Trophoblast cell (in vitro differentiated cells and primary cell): ENCODE measurements around the gene DNAJC11.

ENCODE experiments used
- DNase-seq, 2 donors: peaks; one replicate each; pipeline ENCODE4 v3.0.0-alpha.2; 2016
- H2AFZ ChIP-seq: 2 replicates; pipeline ENCODE4 v1.6.1; 2013; ENCODE audit warnings: low read length, moderate library complexity, mild to moderate bottlenecking; ENCODE audit not compliant: insufficient read depth, poor library complexity
- H2AK5ac ChIP-seq: 2 replicates; pipeline ENCODE4 v1.6.1; 2013; ENCODE audit warnings: mild to moderate bottlenecking, low read length
- H2BK120ac ChIP-seq: 2 replicates; pipeline ENCODE4 v1.6.1; 2013; ENCODE audit warnings: low read length, mild to moderate bottlenecking, moderate library complexity; ENCODE audit not compliant: insufficient read depth, poor library complexity
- H2BK12ac ChIP-seq: 2 replicates; pipeline ENCODE4 v1.6.1; 2013; ENCODE audit warnings: mild to moderate bottlenecking, low read length, moderate library complexity
- H2BK5ac ChIP-seq: 2 replicates; pipeline ENCODE4 v1.6.1; 2013; ENCODE audit warnings: low read length, low read depth, moderate library complexity, mild to moderate bottlenecking; ENCODE audit not compliant: poor library complexity
- H3K14ac ChIP-seq: 2 replicates; pipeline ENCODE4 v1.6.1; 2013; ENCODE audit warnings: mild to moderate bottlenecking, low read length
- H3K18ac ChIP-seq: 2 replicates; pipeline ENCODE4 v1.6.1; 2013; ENCODE audit warnings: mild to moderate bottlenecking, low read length
- H3K23ac ChIP-seq: 2 replicates; pipeline ENCODE4 v1.6.1; 2013; ENCODE audit warnings: low read length
- H3K27ac ChIP-seq: 2 replicates; pipeline ENCODE4 v1.5.1; 2013; ENCODE audit warnings: low read depth, mild to moderate bottlenecking, inconsistent platforms, low read length, moderate library complexity
- H3K27me3 ChIP-seq: 2 replicates; pipeline ENCODE4 v1.6.1; 2013; ENCODE audit warnings: inconsistent platforms, mild to moderate bottlenecking, low read length, moderate library complexity; ENCODE audit not compliant: insufficient read depth
- H3K36me3 ChIP-seq, 2 experiments: 1 replicate in 1 of 2; 2 replicates in 1 of 2; pipeline ENCODE4 v1.6.1; 2013; ENCODE audit warnings: low read length in 2 of 2, mild to moderate bottlenecking in 2 of 2, moderate library complexity in 1 of 2; ENCODE audit not compliant: insufficient read depth in 2 of 2, control insufficient read depth in 1 of 2
- H3K4ac ChIP-seq: 2 replicates; pipeline ENCODE4 v1.6.1; 2013; ENCODE audit warnings: low read depth, mild to moderate bottlenecking, low read length, moderate library complexity
- H3K4me1 ChIP-seq, 2 experiments: 1 replicate in 1 of 2; 2 replicates in 1 of 2; pipeline ENCODE4 v1.6.1; 2013; ENCODE audit warnings: low read length in 2 of 2, mild to moderate bottlenecking in 2 of 2, moderate library complexity in 1 of 2; ENCODE audit not compliant: insufficient read depth in 2 of 2, control insufficient read depth in 1 of 2
- H3K4me2 ChIP-seq: 2 replicates; pipeline ENCODE4 v1.6.1; 2013; ENCODE audit warnings: inconsistent platforms, mild to moderate bottlenecking, low read length, moderate library complexity
- H3K4me3 ChIP-seq: 2 replicates; pipeline ENCODE4 v1.5.1; 2013; ENCODE audit warnings: mild to moderate bottlenecking, low read depth, low read length, inconsistent platforms
- H3K79me1 ChIP-seq: one replicate; pipeline ENCODE4 v1.6.1; 2013; ENCODE audit warnings: low read length
- H3K79me2 ChIP-seq: 2 replicates; pipeline ENCODE4 v1.6.1; 2013; ENCODE audit warnings: low read length, mild to moderate bottlenecking; ENCODE audit not compliant: control insufficient read depth, insufficient read depth, poor library complexity
- H3K9ac ChIP-seq: 2 replicates; pipeline ENCODE4 v1.6.1; 2013; ENCODE audit warnings: mild to moderate bottlenecking, low read length
- H3K9me3 ChIP-seq: 2 replicates; pipeline ENCODE4 v1.6.1; 2013; ENCODE audit warnings: low read depth, mild to moderate bottlenecking, control low read depth, inconsistent platforms, low read length; ENCODE audit not compliant: insufficient read depth
- H4K12ac ChIP-seq: 2 replicates; pipeline ENCODE4 v1.6.1; 2013; ENCODE audit warnings: low read depth, mild to moderate bottlenecking, low read length, moderate library complexity
- H4K8ac ChIP-seq: 2 replicates; pipeline ENCODE4 v1.6.1; 2013; ENCODE audit warnings: low read depth, mild to moderate bottlenecking, low read length, moderate library complexity
- H4K91ac ChIP-seq: one replicate; pipeline ENCODE4 v1.6.1; 2013; ENCODE audit warnings: low read depth, mild to moderate bottlenecking, low read length, moderate library complexity
- WGBS: extraction: QIAGEN DNeasy Blood & Tissue Kit; methylation state at CpG from one replicate; pipeline ENCODE4 v1.1.7; 2013; ENCODE audit warnings: missing lambda C conversion rate; ENCODE audit not compliant: insufficient read length, insufficient coverage; ENCODE audit errors: extremely low coverage; 5-methylcytosine and 5-hydroxymethylcytosine counted together

DNAJC11 gene

GRCh38 chr1:6630027-6630426 lies 71.6 kb downstream of the DNAJC11 start:
- Histone ChIP-seq H3K4ac (no peak overlapping the region), H3K27ac (no peak overlapping the region), H3K27me3 (no peaks in the 10 kb centered on the region), H4K12ac (no peak overlapping the region), H2AK5ac (no peak overlapping the region), H3K14ac (no peak overlapping the region), H3K9ac (no peak overlapping the region), H2BK120ac (no peak overlapping the region), H4K91ac (no peak overlapping the region), H3K4me1 (peaks cover 0 to 5% of the 10 kb centered on the region in 2 experiments), H3K9me3 (no peaks in the 10 kb centered on the region), H3K4me3 (no peak overlapping the region), H2AFZ (no peak overlapping the region), H3K79me2 (peaks cover 8% of the 10 kb centered on the region), H2BK12ac (no peak overlapping the region), H3K79me1 (peaks cover 6% of the 10 kb centered on the region), H2BK5ac (no peak overlapping the region), H4K8ac (no peak overlapping the region), H3K23ac (no peak overlapping the region), H3K18ac (no peak overlapping the region), H3K4me2 (no peak overlapping the region), H3K36me3 (peaks cover 63 to 64% of the 10 kb centered on the region in 2 experiments)
- DNase-seq = no peak
- no CpG with 5 or more reads among the region's 8 CpGs for WGBS

DNA sequence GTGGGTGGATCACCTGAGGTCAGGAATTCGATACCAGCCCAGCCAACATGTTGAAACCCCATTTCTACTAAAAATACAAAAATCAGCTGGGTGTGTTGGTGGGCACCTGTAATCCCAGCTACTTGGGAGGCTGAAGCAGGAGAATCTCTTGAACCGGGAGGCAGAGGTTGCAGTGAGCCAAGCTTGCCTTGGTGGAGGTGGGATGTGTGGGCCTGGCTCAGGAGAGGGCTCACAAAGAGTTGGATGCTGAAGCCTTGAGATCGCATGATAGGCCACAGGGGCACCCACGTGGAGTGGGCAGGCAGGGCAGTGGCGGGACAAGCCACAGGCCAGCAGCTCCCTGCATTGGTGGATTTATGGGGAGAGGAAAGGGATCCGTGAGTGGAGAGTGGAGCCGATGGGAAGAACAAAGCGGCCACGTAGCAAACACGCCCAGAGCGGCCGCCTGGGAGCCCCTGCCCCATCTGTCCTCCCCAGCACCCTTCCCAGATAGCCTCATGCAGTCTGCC lies 72.6 kb downstream of the DNAJC11 start:
- H4K91ac ChIP-seq = no peak overlapping the region
- no peak for DNase-seq
- no peak overlapping the region for H3K14ac ChIP-seq
- H3K36me3 ChIP-seq = peaks cover 54 to 56% of the 10 kb centered on the region in 2 experiments
- H2BK12ac ChIP-seq = no peak overlapping the region
- H3K27me3 ChIP-seq = no peaks in the 10 kb centered on the region
- H3K4ac ChIP-seq = no peak overlapping the region
- H3K18ac ChIP-seq = no peak overlapping the region
- H2BK5ac ChIP-seq = no peak overlapping the region
- H3K4me2 ChIP-seq = no peak overlapping the region
- no peak overlapping the region for H2BK120ac ChIP-seq
- H3K23ac ChIP-seq = no peak overlapping the region
- no peak overlapping the region for H3K9ac ChIP-seq
- no CpG with 5 or more reads among the region's 12 CpGs for WGBS
- H2AFZ ChIP-seq = no peak overlapping the region
- no peak overlapping the region for H2AK5ac ChIP-seq
- no peak overlapping the region for H4K8ac ChIP-seq
- no peaks in the 10 kb centered on the region for H3K9me3 ChIP-seq
- no peak overlapping the region for H3K27ac ChIP-seq
- peaks cover 9% of the 10 kb centered on the region for H3K79me1 ChIP-seq
- H3K4me1 ChIP-seq = peaks cover 5% of the 10 kb centered on the region in 2 experiments
- H4K12ac ChIP-seq = no peak overlapping the region
- H3K79me2 ChIP-seq = peaks cover 9% of the 10 kb centered on the region
- no peak overlapping the region for H3K4me3 ChIP-seq

GRCh38 chr1:6627841-6628545 lies 73.6 kb downstream of the DNAJC11 start:
- no peak overlapping the region for H3K14ac ChIP-seq
- H3K79me2 ChIP-seq = peaks cover 9% of the 10 kb centered on the region
- H3K9ac ChIP-seq = no peak overlapping the region
- no peak overlapping the region for H2AFZ ChIP-seq
- H4K12ac ChIP-seq = no peak overlapping the region
- no peak overlapping the region for H3K4me3 ChIP-seq
- no peak overlapping the region for H4K91ac ChIP-seq
- H3K23ac ChIP-seq = no peak overlapping the region
- H3K4me1 ChIP-seq = peaks cover 7 to 10% of the 10 kb centered on the region in 2 experiments
- H3K4me2 ChIP-seq = no peak overlapping the region
- no peak overlapping the region for H2BK12ac ChIP-seq
- H3K9me3 ChIP-seq = no peaks in the 10 kb centered on the region
- H2BK5ac ChIP-seq = no peak overlapping the region
- no peak overlapping the region for H2AK5ac ChIP-seq
- H3K4ac ChIP-seq = no peak overlapping the region
- WGBS = no CpG with 5 or more reads among the region's 21 CpGs
- H3K79me1 ChIP-seq = peaks cover 14% of the 10 kb centered on the region
- no peak overlapping the region for H3K27ac ChIP-seq
- no peaks in the 10 kb centered on the region for H3K27me3 ChIP-seq
- DNase-seq = no peak
- peak overlapping the region; percentile 16 for H3K18ac ChIP-seq
- H3K36me3 ChIP-seq = peaks cover 48 to 51% of the 10 kb centered on the region in 2 experiments
- no peak overlapping the region for H2BK120ac ChIP-seq
- no peak overlapping the region for H4K8ac ChIP-seq

DNA sequence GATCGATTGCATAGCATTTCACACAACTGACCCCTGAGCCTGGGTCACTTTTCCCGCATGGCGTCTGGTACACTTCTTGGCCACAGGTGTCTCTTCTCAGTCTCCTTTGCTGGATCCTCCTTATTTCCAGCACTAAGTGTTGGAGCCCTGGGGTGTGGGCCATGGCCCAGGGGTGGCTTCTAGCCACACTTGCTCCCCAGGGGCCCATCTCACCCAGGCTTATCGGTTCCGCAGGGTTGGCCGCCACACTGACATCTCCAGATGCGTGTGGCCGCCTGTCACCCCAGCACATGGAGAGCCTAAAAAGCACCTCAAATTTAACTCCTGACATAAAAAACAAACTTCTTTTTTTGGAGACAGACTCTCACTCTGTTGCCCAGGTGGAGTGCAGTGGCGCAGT lies 74.6 kb downstream of the DNAJC11 start:
- H3K27ac ChIP-seq = no peak overlapping the region
- H3K9me3 ChIP-seq = no peaks in the 10 kb centered on the region
- no peak overlapping the region for H3K14ac ChIP-seq
- H3K36me3 ChIP-seq = peaks cover 47% of the 10 kb centered on the region in 2 experiments
- peaks cover 17 to 20% of the 10 kb centered on the region in 2 experiments for H3K4me1 ChIP-seq
- H3K9ac ChIP-seq = no peak overlapping the region
- no peak overlapping the region for H4K12ac ChIP-seq
- H2BK12ac ChIP-seq = no peak overlapping the region
- H3K23ac ChIP-seq = no peak overlapping the region
- no peak overlapping the region for H3K18ac ChIP-seq
- H3K4me3 ChIP-seq = no peak overlapping the region
- H3K79me2 ChIP-seq = peaks cover 11% of the 10 kb centered on the region
- peak overlapping the region; percentile 17 for H3K4ac ChIP-seq
- no peaks in the 10 kb centered on the region for H3K27me3 ChIP-seq
- no peak overlapping the region for H4K91ac ChIP-seq
- DNase-seq = no peak
- no peak overlapping the region for H2AK5ac ChIP-seq
- no peak overlapping the region for H2BK5ac ChIP-seq
- H3K4me2 ChIP-seq = no peak overlapping the region
- no peak overlapping the region for H2BK120ac ChIP-seq
- no peak overlapping the region for H2AFZ ChIP-seq
- WGBS = no CpG with 5 or more reads among the region's 9 CpGs
- no peak overlapping the region for H4K8ac ChIP-seq
- H3K79me1 ChIP-seq = peaks cover 20% of the 10 kb centered on the region
